ENCODE measurements around the gene RUNX3. TPM values are rescaled to one million over a fixed set of nuclear protein-coding genes. Genes with fewer than 3 reads are reported as not detected.

RUNX3 gene
- total and polyA plus RNA-seq, 10 donors, result 17.3 to 76.3 (median 49.3) TPM

- DNase-seq, result no peak
- intact Hi-C loops (cut with DNase I; ENCODE audit: low total_unique reads), result no loop called here
- Histone ChIP-seq H3K9me3 (no peaks in the 10 kb centered on the region), H3K36me3 (no peaks in the 10 kb centered on the region), H3K27ac (no peak overlapping the region), H3K4me1 (peaks cover 0 to 16% (median 7%) of the 10 kb centered on the region in 6 donors), H3K4me3 (no peak overlapping the region), H3K27me3 (replicated peaks in 1 of 7) (no peaks in the 10 kb centered on the region)
- WGBS, 5 donors, result 90 to 97% (median 91%) methylated on average over 3 of the region's 3 CpGs
- no peak for TF ChIP-seq POLR2AphosphoS5 (IDR thresholded peaks at IDR 0.05)
- TF ChIP-seq POLR2A (IDR thresholded peaks at IDR 0.05), result no peak
Measured at GRCh38 chr1:24944318-24944717, 14.2 kb upstream of the RUNX3 start.

GRCh38 chr1:24942789-24943188 lies 12.7 kb upstream of the RUNX3 start:
- H3K27ac ChIP-seq, result no peak overlapping the region
- H3K9me3 ChIP-seq, result no peaks in the 10 kb centered on the region
- intact Hi-C loops (cut with DNase I; ENCODE audit: low total_unique reads), result no loop called here
- no peaks in the 10 kb centered on the region for H3K27me3 ChIP-seq (replicated peaks in 1 of 7)
- no peak for DNase-seq
- H3K4me1 ChIP-seq, result peaks cover 0 to 7% (median 3%) of the 10 kb centered on the region in 6 donors
- 90 to 97% (median 95%) methylated on average over 11 to 19 of the region's 19 CpGs for WGBS, 5 donors
- H3K36me3 ChIP-seq, result no peaks in the 10 kb centered on the region
- TF ChIP-seq CTCF (IDR thresholded peaks at IDR 0.05 in 8 of 11, conservative IDR thresholded peaks at IDR 0.05 in 3 of 11), result no peak
- no peak for TF ChIP-seq POLR2A (IDR thresholded peaks at IDR 0.05)
- no peak for TF ChIP-seq POLR2AphosphoS5 (IDR thresholded peaks at IDR 0.05)
- no peak overlapping the region for H3K4me3 ChIP-seq

- H3K27ac ChIP-seq, result no peak overlapping the region
- 73 to 83% (median 78%) methylated on average over 4 of the region's 4 CpGs for WGBS, 5 donors
- DNase-seq, result no peak
- intact Hi-C loops (cut with DNase I; ENCODE audit: low total_unique reads), result no loop called here
- no peaks in the 10 kb centered on the region for H3K9me3 ChIP-seq
- no peaks in the 10 kb centered on the region for H3K27me3 ChIP-seq (replicated peaks in 1 of 7)
- H3K36me3 ChIP-seq, result no peaks in the 10 kb centered on the region
- H3K4me3 ChIP-seq, result no peak overlapping the region
- TF ChIP-seq POLR2AphosphoS5 (IDR thresholded peaks at IDR 0.05) (no peak), POLR2A (IDR thresholded peaks at IDR 0.05) (no peak), CTCF (IDR thresholded peaks at IDR 0.05 in 8 of 11, conservative IDR thresholded peaks at IDR 0.05 in 3 of 11) (no peak)
- no peaks in the 10 kb centered on the region for H3K4me1 ChIP-seq
Measured at GRCh38 chr1:24941564-24941963, 11.5 kb upstream of the RUNX3 start.

- Histone ChIP-seq H3K36me3 (no peaks in the 10 kb centered on the region), H3K27me3 (replicated peaks in 1 of 7) (peaks cover 0 to 8% (median 0%) of the 10 kb centered on the region in 7 donors), H3K27ac (no peak overlapping the region), H3K4me3 (no peak overlapping the region), H3K4me1 (peaks cover 0 to 7% (median 2%) of the 10 kb centered on the region in 6 donors), H3K9me3 (no peaks in the 10 kb centered on the region)
- intact Hi-C loops (cut with DNase I; ENCODE audit: low total_unique reads), result no loop called here
- DNase-seq, result no peak
- 91 to 96% (median 93%) methylated on average over 7 of the region's 7 CpGs for WGBS, 5 donors
- TF ChIP-seq POLR2AphosphoS5 (IDR thresholded peaks at IDR 0.05) (no peak), POLR2A (IDR thresholded peaks at IDR 0.05) (no peak), CTCF (IDR thresholded peaks at IDR 0.05 in 8 of 11, conservative IDR thresholded peaks at IDR 0.05 in 3 of 11) (no peak)
Measured at GRCh38 chr1:24940231-24940630, 10.2 kb upstream of the RUNX3 start.
